NCI-H1092 (cell line): ENCODE data around the gene NMRAL1.

Experiments
- DNase-seq: peaks from one replicate; lab custom pipeline; 2025; lab: John Stamatoyannopoulos, UW

NMRAL1 gene

GRCh38 chr16:4465977-4466779 is 8.2 kb downstream of the NMRAL1 start:
- DNase-seq, result no peak

- no peak for DNase-seq
Observed at GRCh38 chr16:4463522-4464163, 10.8 kb downstream of the NMRAL1 start.

- DNase-seq, result no peak
Observed at GRCh38 chr16:4461250-4462085, 13.0 kb downstream of the NMRAL1 start.

- DNase-seq, result no peak
Observed at GRCh38 chr16:4460936-4461249, 13.5 kb downstream of the NMRAL1 start.

GRCh38 chr16:4455951-4456350 is 18.5 kb downstream of the NMRAL1 start:
- DNase-seq, result no peak

- no peak for DNase-seq
Observed at GRCh38 chr16:4455081-4455480, 19.3 kb downstream of the NMRAL1 start.

GRCh38 chr16:4454623-4455022 is 19.8 kb downstream of the NMRAL1 start:
- DNase-seq, result no peak

- DNase-seq, result no peak
Observed at GRCh38 chr16:4452674-4453073, 21.8 kb downstream of the NMRAL1 start.

GRCh38 chr16:4450931-4451519 is 23.4 kb downstream of the NMRAL1 start:
- DNase-seq, result no peak

GRCh38 chr16:4450430-4450829 is 24.0 kb downstream of the NMRAL1 start:
- DNase-seq, result no peak

- no peak for DNase-seq
Observed at GRCh38 chr16:4443986-4444385, 30.4 kb downstream of the NMRAL1 start.

GRCh38 chr16:4443271-4443670 is 31.2 kb downstream of the NMRAL1 start:
- no peak for DNase-seq

- no peak for DNase-seq
Observed at GRCh38 chr16:4442371-4442770, 32.1 kb downstream of the NMRAL1 start.

GRCh38 chr16:4437366-4437765 is 37.1 kb downstream of the NMRAL1 start:
- no peak for DNase-seq

GRCh38 chr16:4435337-4436067 is 38.9 kb downstream of the NMRAL1 start:
- DNase-seq, result no peak

- no peak for DNase-seq
Observed at GRCh38 chr16:4433914-4434787, 40.3 kb downstream of the NMRAL1 start.

GRCh38 chr16:4433228-4433627 is 41.2 kb downstream of the NMRAL1 start:
- no peak for DNase-seq

GRCh38 chr16:4431023-4431422 is 43.4 kb downstream of the NMRAL1 start:
- DNase-seq, result no peak

- no peak for DNase-seq
Observed at GRCh38 chr16:4428500-4428899, 45.9 kb downstream of the NMRAL1 start.

GRCh38 chr16:4426722-4427372 is 47.6 kb downstream of the NMRAL1 start:
- no peak for DNase-seq
